GM18502 (cell line): ENCODE results near the gene ZSCAN5B.

Source experiments
- ATAC-seq: cut with Tn5 transposase; IDR thresholded peaks from one replicate; pipeline ENCODE4 v1.9.1; 2021; ENCODE audit warnings: mild to moderate bottlenecking; ENCODE audit not compliant: unreplicated experiment, poor library complexity

Gene ZSCAN5B

DNA sequence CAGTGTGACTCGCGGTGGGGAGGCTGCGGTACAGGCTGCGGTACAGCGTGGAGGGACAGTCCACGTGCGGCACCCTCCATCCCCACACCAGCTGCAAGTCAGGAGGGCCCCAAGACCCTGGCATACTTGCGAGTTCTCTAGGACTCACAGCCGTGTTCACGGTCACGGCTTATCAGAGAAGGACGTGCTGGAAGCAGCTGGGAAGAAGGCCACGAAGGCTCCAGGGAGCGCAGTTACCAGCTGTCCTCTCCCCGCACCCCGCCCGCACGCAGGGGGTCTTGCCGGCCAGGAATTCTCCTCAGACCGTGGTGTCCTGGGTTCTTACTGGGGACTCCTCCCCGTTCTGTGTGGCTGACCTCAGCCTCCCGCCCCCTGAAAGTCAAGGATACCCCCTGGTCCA lies 50.3 kb downstream of the ZSCAN5B start:
- ATAC-seq, result no peak

DNA sequence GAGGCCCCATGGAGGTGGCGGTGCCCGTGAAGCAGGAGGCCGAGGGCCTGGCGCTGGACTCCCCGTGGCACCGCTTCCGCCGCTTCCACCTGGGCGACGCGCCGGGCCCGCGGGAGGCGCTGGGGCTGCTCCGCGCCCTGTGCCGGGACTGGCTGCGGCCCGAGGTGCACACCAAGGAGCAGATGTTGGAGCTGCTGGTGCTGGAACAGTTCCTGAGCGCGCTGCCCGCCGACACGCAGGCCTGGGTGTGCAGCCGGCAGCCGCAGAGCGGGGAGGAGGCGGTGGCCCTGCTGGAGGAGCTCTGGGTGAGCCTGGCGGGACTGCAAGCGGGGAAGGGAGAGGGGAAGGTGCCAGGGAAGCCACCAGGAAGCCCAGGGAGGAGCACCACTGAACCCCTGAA lies 50.7 kb downstream of the ZSCAN5B start:
- ATAC-seq, result no peak

DNA sequence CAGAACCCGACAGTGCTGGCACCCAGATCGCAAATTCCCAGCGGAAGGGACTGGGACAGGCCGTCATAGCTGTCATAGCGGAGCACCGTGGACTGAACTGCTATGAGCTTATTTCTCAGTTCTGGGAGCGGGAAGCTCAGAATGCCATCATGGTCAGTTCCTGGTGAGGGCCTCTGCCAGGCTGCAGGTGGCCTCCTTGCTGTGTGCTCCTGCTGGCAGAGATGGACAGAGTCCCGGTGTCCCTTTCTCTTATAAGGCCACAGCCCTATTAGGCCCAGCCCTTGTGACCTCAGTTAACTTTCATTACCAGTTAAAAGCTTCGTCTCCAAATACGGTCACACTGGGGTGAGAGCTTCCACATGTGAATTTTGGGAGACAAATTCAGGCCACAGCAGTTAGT lies 51.9 kb downstream of the ZSCAN5B start:
- ATAC-seq, result no peak

DNA sequence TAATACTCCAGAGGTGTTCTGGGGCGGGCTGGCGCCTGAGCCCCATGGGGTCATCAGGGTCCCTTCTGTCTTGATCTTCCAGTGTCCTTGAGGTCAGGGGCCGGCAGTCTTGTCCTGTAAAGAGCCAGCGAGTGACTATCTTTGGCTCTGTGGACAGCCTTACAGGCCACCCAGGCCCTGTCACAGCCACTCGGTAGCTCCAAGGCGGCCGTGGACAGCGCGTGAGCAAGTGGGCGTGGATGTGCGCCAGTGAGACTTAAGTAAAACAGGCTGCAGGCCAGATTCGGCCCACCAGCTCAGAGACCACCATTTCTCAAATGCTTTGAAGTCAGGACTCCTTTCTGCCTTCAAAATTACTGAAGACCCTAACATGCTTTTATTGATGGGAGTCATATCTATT lies 52.8 kb downstream of the ZSCAN5B start:
- no peak for ATAC-seq

GRCh38 chr19:56144376-56144775 lies 53.2 kb downstream of the ZSCAN5B start:
- ATAC-seq, result no peak

- no peak for ATAC-seq
Measured at GRCh38 chr19:56142897-56143434, 54.6 kb downstream of the ZSCAN5B start.

GRCh38 chr19:56142087-56142787 lies 55.3 kb downstream of the ZSCAN5B start:
- ATAC-seq, result no peak

DNA sequence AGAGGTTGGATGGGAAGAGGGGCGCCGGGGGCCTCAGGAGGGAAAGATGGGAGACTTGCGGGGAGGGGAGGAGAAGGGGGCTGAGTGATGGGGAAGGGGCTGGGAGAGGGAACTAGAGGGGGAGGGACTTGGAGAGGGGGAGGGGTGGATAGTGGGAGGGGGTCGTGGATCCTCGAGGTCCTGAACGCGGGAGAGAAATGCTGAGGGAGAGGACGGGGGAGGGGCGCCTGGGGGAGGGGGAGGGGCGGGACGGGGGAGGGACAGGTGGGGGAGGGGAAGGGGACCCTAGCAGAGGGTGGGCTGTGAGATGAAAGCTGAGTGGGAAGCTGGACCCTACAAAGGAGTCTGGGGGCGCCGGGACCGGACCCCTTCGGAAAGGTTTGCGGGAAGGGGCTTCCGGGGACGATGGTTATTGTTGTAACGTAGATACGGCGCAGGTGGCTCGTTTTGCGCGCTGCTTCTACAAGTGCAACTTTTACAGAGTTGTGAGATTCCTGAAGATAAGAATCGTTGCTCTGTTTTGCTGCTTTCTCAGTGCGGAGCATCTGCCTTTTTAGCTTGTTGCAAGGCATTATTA lies 56.1 kb downstream of the ZSCAN5B start:
- no peak for ATAC-seq

DNA sequence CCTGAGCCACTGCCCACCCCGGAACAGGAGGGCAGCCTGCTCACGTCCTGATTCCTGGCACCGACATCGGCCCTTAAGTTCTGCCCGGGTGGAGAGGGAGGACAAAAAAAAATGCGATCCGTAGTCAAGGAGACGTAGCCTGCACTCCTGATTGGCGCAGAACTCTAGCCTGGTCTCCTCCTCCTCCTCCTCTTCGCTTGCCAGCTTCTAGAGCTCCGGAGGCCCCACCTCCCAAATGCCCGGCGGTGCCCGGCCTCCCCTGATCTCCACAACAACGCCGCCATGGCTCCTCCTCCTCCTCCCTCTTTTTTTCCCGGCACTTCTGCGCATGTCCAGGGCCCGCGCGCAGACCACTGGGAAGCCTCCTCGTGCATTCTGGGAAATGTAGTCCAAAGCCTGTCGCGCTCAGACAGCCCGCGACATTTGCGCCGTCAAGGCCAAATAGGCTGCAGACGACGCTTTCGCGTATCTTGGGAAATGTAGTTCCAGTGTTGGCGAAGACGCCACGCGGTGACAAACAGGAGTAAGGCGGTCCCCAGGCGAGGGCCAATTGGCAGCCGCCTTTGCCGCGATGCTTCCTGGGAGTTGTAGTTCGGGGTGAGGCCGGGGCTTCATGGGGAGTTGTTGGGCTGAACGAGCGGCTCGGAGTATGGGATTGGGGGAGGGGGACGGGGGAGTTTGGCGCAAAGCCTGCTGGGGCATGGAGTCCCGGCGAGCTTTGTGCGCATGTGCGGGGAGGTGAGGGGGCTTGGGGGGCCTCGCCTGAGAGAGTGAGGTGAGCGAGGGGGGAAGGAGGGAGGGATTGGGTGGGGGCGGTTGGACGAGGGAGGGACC lies 56.8 kb downstream of the ZSCAN5B start, which contains the start of gene ZNF444:
Gene ZNF444, plus strand, starts transcription at position 705 of the 834 bp plus-strand sequence. CDS start 5,625 bp downstream, outside the sequence.
- ATAC-seq, result peak; percentile 89

DNA sequence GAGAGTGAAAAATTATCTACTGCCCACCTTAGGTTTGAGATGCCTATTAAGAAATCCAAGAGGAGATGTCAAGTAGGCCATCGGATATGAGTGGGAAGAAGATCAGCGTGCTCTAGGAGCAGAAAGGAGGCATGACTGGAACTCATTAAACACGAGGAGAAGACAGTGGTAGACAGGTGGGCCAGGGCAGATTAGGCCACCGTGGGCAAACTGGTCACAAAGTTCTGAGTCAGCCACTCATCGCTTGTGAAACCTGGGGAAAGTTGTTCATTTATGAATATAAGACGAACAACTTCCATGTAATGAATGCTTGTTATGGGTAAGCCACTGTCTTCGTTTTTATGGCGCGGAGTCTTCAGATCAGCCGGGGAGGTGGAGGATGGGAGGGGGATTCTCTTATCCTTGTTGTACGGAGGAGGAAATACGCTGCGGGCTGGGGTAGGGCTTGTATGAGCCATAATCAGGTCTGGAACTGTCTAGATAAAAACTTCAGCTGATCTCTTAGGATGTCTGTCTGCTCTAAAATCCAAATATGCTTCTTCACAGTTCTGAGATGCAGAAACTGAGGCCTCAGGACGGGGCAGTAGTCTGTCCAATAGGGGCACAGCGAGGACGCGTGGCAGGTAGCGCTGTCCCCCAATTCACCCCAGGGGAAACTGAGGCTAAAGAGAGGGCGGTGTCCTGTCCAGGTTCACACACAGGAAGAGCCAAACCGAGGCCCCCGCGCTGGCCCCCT lies 57.6 kb downstream of the ZSCAN5B start:
- ATAC-seq, result no peak
